HEK293 (cell line): ENCODE results near the gene HAUS1.

Experiments
- CTCF ChIA-PET: fragments of 350-600 bp; formaldehyde crosslinking; extraction: SDS; loops from one replicate; lab custom pipeline; 2021; ENCODE audit warnings: antibody characterized with exemption; lab: Yijun Ruan, JAX
- POLR2A ChIA-PET: fragments of 300-600 bp; formaldehyde crosslinking; extraction: SDS; loops from one replicate; lab custom pipeline; 2020; ENCODE audit warnings: antibody characterized with exemption, inconsistent platforms; lab: Yijun Ruan, JAX
- H3K27ac ChIP-seq: fragments of 200-500 bp; sonication (Bioruptor generic); 2 replicates; pipeline ENCODE4 v1.5.1; 2014; ENCODE audit warnings: low read depth, low read length, control low read depth, inconsistent platforms; ENCODE audit errors: extremely low read depth
- H3K36me3 ChIP-seq, 2 experiments: fragments of 200-500 bp in 1 of 2; sonication (Bioruptor generic) in 1 of 2; 1 replicate in 1 of 2; 2 replicates in 1 of 2; pipeline ENCODE4 v1.5.1; 2014 to 2017; ENCODE audit warnings: inconsistent platforms in 2 of 2, low read length in 2 of 2; ENCODE audit not compliant: control insufficient read depth in 2 of 2, insufficient read depth in 1 of 2
- H3K4me1 ChIP-seq: fragments of 200-500 bp; sonication (Bioruptor generic); 2 replicates; pipeline ENCODE4 v1.5.1; 2014; ENCODE audit warnings: mild to moderate bottlenecking, low read length, inconsistent platforms; ENCODE audit not compliant: control insufficient read depth, insufficient read depth
- H3K4me3 ChIP-seq: 2 replicates; pipeline ENCODE4 v1.5.1; 2011; ENCODE audit warnings: low read depth, mild to moderate bottlenecking, control low read depth, low read length, moderate library complexity
- H3K9me3 ChIP-seq: fragments of 200-500 bp; sonication (Bioruptor generic); 2 replicates; pipeline ENCODE4 v1.5.1; 2014; ENCODE audit warnings: low read depth, low read length, inconsistent platforms; ENCODE audit not compliant: control insufficient read depth, insufficient read depth
- ELK4 ChIP-seq: IDR thresholded peaks from 2 replicates; pipeline ENCODE4 v1.6.1; 2011; ENCODE audit warnings: mild to moderate bottlenecking, low read depth, low read length, borderline replicate concordance
- GLIS1 ChIP-seq: fragments of 450-650 bp; formaldehyde crosslinking; IDR thresholded peaks from 2 replicates; pipeline ENCODE4 v1.5.1; 2016; ENCODE audit warnings: missing biosample characterization, missing genetic modification characterization
- SETDB1 ChIP-seq: IDR thresholded peaks from one replicate; pipeline ENCODE4 v1.6.1; 2017; ENCODE audit warnings: mild to moderate bottlenecking, low read length, moderate library complexity, mixed read lengths; ENCODE audit not compliant: insufficient read length
- ZEB2 ChIP-seq: fragments of 450-650 bp; formaldehyde crosslinking; IDR thresholded peaks from 2 replicates; pipeline ENCODE4 v1.5.1; 2016; ENCODE audit warnings: missing biosample characterization, missing genetic modification characterization
- ZFHX2 ChIP-seq: fragments of 450-650 bp; formaldehyde crosslinking; conservative IDR thresholded peaks from 2 replicates; pipeline ENCODE4 v1.5.1; 2016; ENCODE audit warnings: missing biosample characterization, missing genetic modification characterization
- ZNF10 ChIP-seq: fragments of 450-650 bp; formaldehyde crosslinking; IDR thresholded peaks from 2 replicates; pipeline ENCODE4 v1.5.1; 2017; ENCODE audit warnings: missing biosample characterization, missing genetic modification characterization
- ZNF2 ChIP-seq: fragments of 450-650 bp; formaldehyde crosslinking; IDR thresholded peaks from 2 replicates; pipeline ENCODE4 v1.5.1; 2016; ENCODE audit warnings: missing biosample characterization, missing genetic modification characterization
- ZNF354C ChIP-seq: fragments of 450-650 bp; formaldehyde crosslinking; IDR thresholded peaks from 2 replicates; pipeline ENCODE4 v1.5.1; 2016; ENCODE audit warnings: missing biosample characterization, missing genetic modification characterization, low read depth, borderline replicate concordance
- ZNF449 ChIP-seq: fragments of 450-650 bp; formaldehyde crosslinking; IDR thresholded peaks from 2 replicates; pipeline ENCODE4 v1.5.1; 2017; ENCODE audit warnings: missing biosample characterization, mild to moderate bottlenecking, missing genetic modification characterization, moderate library complexity
- ZNF580 ChIP-seq: fragments of 450-650 bp; formaldehyde crosslinking; IDR thresholded peaks from 2 replicates; pipeline ENCODE4 v1.5.1; 2016; ENCODE audit warnings: missing biosample characterization, missing genetic modification characterization
- ZNF610 ChIP-seq: fragments of 450-650 bp; formaldehyde crosslinking; IDR thresholded peaks from 2 replicates; pipeline ENCODE4 v1.5.1; 2016; ENCODE audit warnings: missing biosample characterization, missing genetic modification characterization, borderline replicate concordance
- ZNF654 ChIP-seq: fragments of 450-650 bp; formaldehyde crosslinking; IDR thresholded peaks from 2 replicates; pipeline ENCODE4 v1.5.1; 2016; ENCODE audit warnings: low read depth, missing biosample characterization, missing genetic modification characterization
- ZNF660 ChIP-seq: fragments of 450-650 bp; IDR thresholded peaks from 2 replicates; pipeline ENCODE4 v1.5.1; 2018; ENCODE audit warnings: missing biosample characterization, mild to moderate bottlenecking, missing genetic modification characterization
- ZNF670 ChIP-seq: fragments of 450-650 bp; formaldehyde crosslinking; IDR thresholded peaks from 2 replicates; pipeline ENCODE4 v1.5.1; 2016; ENCODE audit warnings: missing biosample characterization, missing genetic modification characterization, low read depth
- ZNF692 ChIP-seq: fragments of 450-650 bp; formaldehyde crosslinking; IDR thresholded peaks from 2 replicates; pipeline ENCODE4 v1.5.1; 2016; ENCODE audit warnings: missing biosample characterization, missing genetic modification characterization
- TF ChIP-seq, protein P1 (sequence below): fragments of 450-650 bp; formaldehyde crosslinking; IDR thresholded peaks from 2 replicates; pipeline ENCODE4 v1.5.0; 2017; ENCODE audit warnings: missing biosample characterization, missing genetic modification characterization, borderline replicate concordance
- TF ChIP-seq, protein P2 (sequence below): fragments of 450-650 bp; formaldehyde crosslinking; IDR thresholded peaks from 2 replicates; pipeline ENCODE4 v1.5.1; 2016; ENCODE audit warnings: missing biosample characterization, missing genetic modification characterization

HAUS1 gene

GRCh38 chr18:46072959-46073358 lies 31.2 kb upstream of the HAUS1 start:
- H3K36me3 ChIP-seq = no peaks in the 10 kb centered on the region; a peak in 1 of 3 replicates
- TF ChIP-seq ZNF354C (tag by site-specific recombination) = no peak
- peak; percentile 54; the same call in 1 of the 2 replicates for TF ChIP-seq ZNF449 (tag by site-specific recombination)
- no peak for TF ChIP-seq ZNF2
- TF ChIP-seq ZNF10 (tag by site-specific recombination) = no peak
- TF ChIP-seq, all 188 proteins: peak for 1
- POLR2A ChIA-PET = interaction anchor here (0.5 to 0.9 kb wide), 2 partner anchors 24 to 80 kb away, joined by 3 read pairs; partner anchors contain the start of gene ATP5F1A
- Histone ChIP-seq H3K4me3 (no peak overlapping the region), H3K9me3 (no peaks in the 10 kb centered on the region), H3K4me1 (no peaks in the 10 kb centered on the region), H3K27ac (no peak overlapping the region)
- CTCF ChIA-PET = interaction anchor here (0.8 to 3.7 kb wide), 33 partner anchors 11 to 464 kb away, joined by 3 to 48 read pairs (median 6); partner anchors contain the start of gene SLC14A1

DNA sequence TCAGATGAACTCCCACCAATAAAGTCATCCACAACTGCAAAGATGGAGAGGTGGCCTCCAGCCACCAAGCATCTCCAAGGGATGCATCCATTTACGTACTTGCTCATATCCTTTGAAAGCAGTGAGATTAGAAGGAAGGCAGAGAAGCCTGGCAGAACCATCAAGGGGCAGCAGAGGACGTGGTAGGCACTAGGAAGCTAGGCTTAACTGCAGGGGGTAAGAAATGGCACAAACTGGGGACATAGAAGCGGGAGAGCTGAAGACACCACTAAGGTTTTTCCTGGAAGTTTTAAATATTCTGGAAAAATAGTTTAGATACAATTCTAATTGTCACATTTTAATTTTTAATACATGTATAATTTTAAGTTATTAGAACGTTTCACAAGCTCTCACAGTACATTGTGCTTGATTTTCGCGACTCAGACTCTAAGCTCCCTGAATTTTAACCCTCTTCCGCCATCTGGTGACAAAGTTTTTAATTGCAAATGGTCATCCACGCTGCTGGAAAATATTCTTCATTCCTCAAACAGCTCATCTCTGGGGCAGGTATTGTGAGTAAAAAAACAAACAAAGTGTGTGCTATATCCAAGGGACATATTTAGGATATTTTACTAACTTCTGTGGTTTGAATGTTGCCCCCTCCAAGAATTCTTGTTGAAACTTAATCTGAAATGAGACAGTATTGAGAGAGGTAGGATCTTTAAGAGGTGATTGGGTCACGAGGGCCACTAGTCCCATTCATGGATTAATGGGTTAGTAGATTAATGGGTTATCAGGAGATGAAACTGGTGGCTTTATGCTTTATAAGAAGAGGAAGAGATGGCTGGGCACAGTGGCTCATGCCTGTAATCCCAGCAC lies 30.5 kb upstream of the HAUS1 start:
- POLR2A ChIA-PET = interaction anchor here (0.5 to 1.1 kb wide), 4 partner anchors 24 to 110 kb away, joined by 3 read pairs; partner anchors contain the start of gene ATP5F1A
- TF ChIP-seq ZNF610 = no peak
- no peak for TF ChIP-seq ZNF670 (tag by site-specific recombination)
- peak; percentile 35; the same call in 1 of the 2 replicates for TF ChIP-seq GLIS1 (tag by site-specific recombination)
- TF ChIP-seq SETDB1 = no peak
- TF ChIP-seq ELK4 = no peak
- TF ChIP-seq ZFHX2 (tag by site-specific recombination) = no peak
- TF ChIP-seq, protein P1, sequence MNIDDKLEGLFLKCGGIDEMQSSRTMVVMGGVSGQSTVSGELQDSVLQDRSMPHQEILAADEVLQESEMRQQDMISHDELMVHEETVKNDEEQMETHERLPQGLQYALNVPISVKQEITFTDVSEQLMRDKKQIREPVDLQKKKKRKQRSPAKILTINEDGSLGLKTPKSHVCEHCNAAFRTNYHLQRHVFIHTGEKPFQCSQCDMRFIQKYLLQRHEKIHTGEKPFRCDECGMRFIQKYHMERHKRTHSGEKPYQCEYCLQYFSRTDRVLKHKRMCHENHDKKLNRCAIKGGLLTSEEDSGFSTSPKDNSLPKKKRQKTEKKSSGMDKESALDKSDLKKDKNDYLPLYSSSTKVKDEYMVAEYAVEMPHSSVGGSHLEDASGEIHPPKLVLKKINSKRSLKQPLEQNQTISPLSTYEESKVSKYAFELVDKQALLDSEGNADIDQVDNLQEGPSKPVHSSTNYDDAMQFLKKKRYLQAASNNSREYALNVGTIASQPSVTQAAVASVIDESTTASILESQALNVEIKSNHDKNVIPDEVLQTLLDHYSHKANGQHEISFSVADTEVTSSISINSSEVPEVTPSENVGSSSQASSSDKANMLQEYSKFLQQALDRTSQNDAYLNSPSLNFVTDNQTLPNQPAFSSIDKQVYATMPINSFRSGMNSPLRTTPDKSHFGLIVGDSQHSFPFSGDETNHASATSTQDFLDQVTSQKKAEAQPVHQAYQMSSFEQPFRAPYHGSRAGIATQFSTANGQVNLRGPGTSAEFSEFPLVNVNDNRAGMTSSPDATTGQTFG = no peak
- 0 out of 2 replicates have a peak, but pooled peaks have one; percentile 41 for TF ChIP-seq ZEB2 (tag by site-specific recombination)
- no peak for TF ChIP-seq ZNF449 (tag by site-specific recombination)
- TF ChIP-seq ZNF692 (tag by site-specific recombination) = no peak
- peak; percentile 81 for TF ChIP-seq ZNF654 (tag by site-specific recombination)
- TF ChIP-seq ZNF660 (tag by site-specific recombination) = 0 out of 2 replicates have a peak, but pooled peaks have one; percentile 54
- TF ChIP-seq, protein P2, sequence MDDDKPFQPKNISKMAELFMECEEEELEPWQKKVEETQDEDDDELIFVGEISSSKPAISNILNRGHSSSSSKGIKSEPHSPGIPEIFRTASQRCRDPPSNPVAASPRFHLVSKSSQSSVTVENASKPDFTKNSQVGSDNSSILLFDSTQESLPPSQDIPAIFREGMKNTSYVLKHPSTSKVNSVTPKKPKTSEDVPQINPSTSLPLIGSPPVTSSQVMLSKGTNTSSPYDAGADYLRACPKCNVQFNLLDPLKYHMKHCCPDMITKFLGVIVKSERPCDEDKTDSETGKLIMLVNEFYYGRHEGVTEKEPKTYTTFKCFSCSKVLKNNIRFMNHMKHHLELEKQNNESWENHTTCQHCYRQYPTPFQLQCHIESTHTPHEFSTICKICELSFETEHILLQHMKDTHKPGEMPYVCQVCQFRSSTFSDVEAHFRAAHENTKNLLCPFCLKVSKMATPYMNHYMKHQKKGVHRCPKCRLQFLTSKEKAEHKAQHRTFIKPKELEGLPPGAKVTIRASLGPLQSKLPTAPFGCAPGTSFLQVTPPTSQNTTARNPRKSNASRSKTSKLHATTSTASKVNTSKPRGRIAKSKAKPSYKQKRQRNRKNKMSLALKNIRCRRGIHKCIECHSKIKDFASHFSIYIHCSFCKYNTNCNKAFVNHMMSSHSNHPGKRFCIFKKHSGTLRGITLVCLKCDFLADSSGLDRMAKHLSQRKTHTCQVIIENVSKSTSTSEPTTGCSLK (tag by site-specific recombination) = no peak
- TF ChIP-seq ZNF580 (tag by site-specific recombination) = no peak

More for the DNA sequence above, 30.5 kb upstream of the HAUS1 start:
- CTCF ChIA-PET = interaction anchor here (0.5 to 3.7 kb wide), 60 partner anchors 9 to 797 kb away, joined by 3 to 48 read pairs (median 5); partner anchors contain the start of genes ATP5F1A and SLC14A1
- H3K4me3 ChIP-seq = no peak overlapping the region
- no peaks in the 10 kb centered on the region for H3K4me1 ChIP-seq
- no peak overlapping the region for H3K27ac ChIP-seq
- no peaks in the 10 kb centered on the region for H3K9me3 ChIP-seq
- peaks cover under 1 to 3% of the 10 kb centered on the region in 2 experiments; a peak in 2 of 3 replicates for H3K36me3 ChIP-seq
